AG04450 (cell line): ENCODE results near the gene ERBB2. TPM values are rescaled to one million over a fixed set of nuclear protein-coding genes. Genes with fewer than 3 reads are reported as not detected.

Experiments
- CTCF ChIA-PET: fragments of 300-600, 350-600 bp; formaldehyde crosslinking; extraction: SDS; loops from one replicate; lab custom pipeline; 2022; ENCODE audit warnings: antibody characterized with exemption, inconsistent platforms; lab: Charles Lee
- POLR2A ChIA-PET: fragments of 350-600 bp; formaldehyde crosslinking; extraction: SDS; loops from one replicate; lab custom pipeline; 2021; ENCODE audit warnings: antibody characterized with exemption, inconsistent platforms; lab: Yijun Ruan, JAX
- DNase-seq: peaks from one replicate; pipeline ENCODE4 v3.0.0-alpha.2; 2011; ENCODE audit warnings: low read depth, low spot score
- H3K27ac ChIP-seq: one replicate; pipeline ENCODE4 v1.5.1; 2012; ENCODE audit warnings: low read depth, low read length, control low read depth
- H3K27me3 ChIP-seq: one replicate; pipeline ENCODE4 v1.6.0; 2012; ENCODE audit warnings: low read length; ENCODE audit not compliant: control insufficient read depth, insufficient read depth
- H3K4me3 ChIP-seq: 2 replicates; pipeline ENCODE4 v1.5.1; 2011; ENCODE audit warnings: mild to moderate bottlenecking, low read depth, low read length, control low read depth
- H3K9me3 ChIP-seq: 2 replicates; pipeline ENCODE4 v1.5.1; 2012; ENCODE audit warnings: low read length; ENCODE audit not compliant: control insufficient read depth, insufficient read depth
- polyA plus RNA-seq: library from polyadenylated mRNA; depleted of rRNA; stranded (reverse); fragments of >200 nt; gene quantifications from 2 replicates; pipeline ENCODE4 v1.2.3, GENCODE V29; 2011
- TF ChIP-seq, protein P1 (sequence below): IDR thresholded peaks from 2 replicates; pipeline ENCODE4 v1.5.1; 2011; ENCODE audit warnings: low read depth, low read length, control low read depth, inconsistent platforms

ERBB2 gene
- polyA plus RNA-seq, 1 experiment: 21.2 TPM

DNA sequence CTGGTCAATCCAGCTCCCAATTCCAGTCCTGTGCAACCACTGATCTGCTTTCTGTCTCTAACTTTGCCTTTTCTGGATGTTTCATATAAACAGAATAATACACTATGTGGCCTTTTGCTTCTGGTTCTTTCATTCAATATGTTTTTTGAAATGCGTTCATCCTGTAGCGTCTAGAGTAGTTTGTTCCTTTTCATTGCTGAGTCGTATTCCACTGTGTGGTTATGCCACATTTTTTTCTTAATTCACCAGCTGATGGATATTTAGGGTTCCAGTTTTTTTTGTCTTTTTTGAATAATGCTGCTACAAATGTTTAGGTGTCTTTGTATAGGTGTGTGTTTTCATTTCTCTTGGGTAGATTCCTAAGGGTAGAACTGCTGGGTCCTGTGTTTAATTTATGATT is 32.7 kb downstream of the ERBB2 start:
- Histone ChIP-seq H3K27me3 (peaks cover 12% of the 10 kb centered on the region), H3K4me3 (no peak overlapping the region), H3K27ac (no peak overlapping the region), H3K9me3 (no peaks in the 10 kb centered on the region; the same call in 1 of the 2 replicates)
- POLR2A ChIA-PET: no interaction called here
- CTCF ChIA-PET: interaction anchor here (1.1 to 1.7 kb wide), 2 partner anchors 109 to 111 kb away, joined by 3 to 8 read pairs; no protein-coding TSS in a partner anchor
- TF ChIP-seq, protein P1, sequence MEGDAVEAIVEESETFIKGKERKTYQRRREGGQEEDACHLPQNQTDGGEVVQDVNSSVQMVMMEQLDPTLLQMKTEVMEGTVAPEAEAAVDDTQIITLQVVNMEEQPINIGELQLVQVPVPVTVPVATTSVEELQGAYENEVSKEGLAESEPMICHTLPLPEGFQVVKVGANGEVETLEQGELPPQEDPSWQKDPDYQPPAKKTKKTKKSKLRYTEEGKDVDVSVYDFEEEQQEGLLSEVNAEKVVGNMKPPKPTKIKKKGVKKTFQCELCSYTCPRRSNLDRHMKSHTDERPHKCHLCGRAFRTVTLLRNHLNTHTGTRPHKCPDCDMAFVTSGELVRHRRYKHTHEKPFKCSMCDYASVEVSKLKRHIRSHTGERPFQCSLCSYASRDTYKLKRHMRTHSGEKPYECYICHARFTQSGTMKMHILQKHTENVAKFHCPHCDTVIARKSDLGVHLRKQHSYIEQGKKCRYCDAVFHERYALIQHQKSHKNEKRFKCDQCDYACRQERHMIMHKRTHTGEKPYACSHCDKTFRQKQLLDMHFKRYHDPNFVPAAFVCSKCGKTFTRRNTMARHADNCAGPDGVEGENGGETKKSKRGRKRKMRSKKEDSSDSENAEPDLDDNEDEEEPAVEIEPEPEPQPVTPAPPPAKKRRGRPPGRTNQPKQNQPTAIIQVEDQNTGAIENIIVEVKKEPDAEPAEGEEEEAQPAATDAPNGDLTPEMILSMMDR: no peak
- DNase-seq: no peak

GRCh38 chr17:39735882-39736281 is 36.0 kb downstream of the ERBB2 start:
- Histone ChIP-seq H3K4me3 (no peak overlapping the region), H3K9me3 (no peaks in the 10 kb centered on the region; the same call in 1 of the 2 replicates), H3K27me3 (peaks cover 25% of the 10 kb centered on the region), H3K27ac (no peak overlapping the region)
- TF ChIP-seq, protein P1: no peak
- POLR2A ChIA-PET: no interaction called here
- CTCF ChIA-PET: interaction anchor here (1.0 to 1.3 kb wide), 2 partner anchors 114 to 222 kb away, joined by 3 to 4 read pairs; no protein-coding TSS in a partner anchor
- no peak for DNase-seq

DNA sequence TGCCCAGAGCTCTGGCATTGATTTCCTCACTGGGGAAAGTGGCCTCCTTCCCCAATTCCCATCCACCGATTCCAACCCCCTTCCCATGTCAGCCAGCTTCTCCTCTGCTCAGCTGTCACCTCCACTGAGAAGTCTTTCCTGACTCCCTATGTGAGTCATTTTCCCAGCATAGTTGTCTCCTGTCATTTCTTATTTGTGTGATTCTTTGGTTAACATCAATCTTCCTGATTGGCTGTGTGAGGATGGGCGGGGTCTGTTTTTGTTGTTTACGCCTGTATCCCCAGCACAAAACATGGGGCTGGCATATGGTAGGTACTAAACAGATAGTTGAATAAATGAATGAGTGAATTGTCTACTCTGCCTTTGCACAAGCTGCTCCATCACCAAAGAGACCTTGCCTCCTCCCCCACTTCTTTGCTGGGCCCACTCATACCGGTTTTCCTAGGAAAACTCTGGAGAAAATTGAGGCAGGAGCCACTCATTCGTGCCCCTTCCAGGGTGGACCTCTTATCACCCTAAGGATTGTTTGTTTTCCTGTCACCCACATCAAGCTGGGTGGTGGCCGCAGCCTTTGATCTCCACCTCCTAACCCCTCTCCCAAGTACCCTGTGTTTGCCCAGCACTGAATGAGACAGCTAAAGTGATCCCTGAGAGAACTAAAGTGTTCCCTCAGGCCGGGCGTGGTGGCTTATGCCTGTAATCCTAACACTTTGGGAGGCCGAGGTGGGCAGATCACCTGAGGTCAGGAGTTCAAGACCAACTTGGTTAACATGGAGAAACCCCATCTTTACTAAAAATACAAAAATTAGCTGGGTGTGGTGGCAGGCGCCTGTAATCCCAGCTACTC is 36.7 kb downstream of the ERBB2 start:
- CTCF ChIA-PET: interaction anchor here (1.0 to 1.3 kb wide), 2 partner anchors 115 to 222 kb away, joined by 3 to 4 read pairs; no protein-coding TSS in a partner anchor
- H3K27me3 ChIP-seq: peaks cover 25% of the 10 kb centered on the region
- POLR2A ChIA-PET: no interaction called here
- no peaks in the 10 kb centered on the region; the same call in 1 of the 2 replicates for H3K9me3 ChIP-seq
- H3K4me3 ChIP-seq: no peak overlapping the region
- DNase-seq: no peak
- TF ChIP-seq, protein P1: no peak
- H3K27ac ChIP-seq: no peak overlapping the region

DNA sequence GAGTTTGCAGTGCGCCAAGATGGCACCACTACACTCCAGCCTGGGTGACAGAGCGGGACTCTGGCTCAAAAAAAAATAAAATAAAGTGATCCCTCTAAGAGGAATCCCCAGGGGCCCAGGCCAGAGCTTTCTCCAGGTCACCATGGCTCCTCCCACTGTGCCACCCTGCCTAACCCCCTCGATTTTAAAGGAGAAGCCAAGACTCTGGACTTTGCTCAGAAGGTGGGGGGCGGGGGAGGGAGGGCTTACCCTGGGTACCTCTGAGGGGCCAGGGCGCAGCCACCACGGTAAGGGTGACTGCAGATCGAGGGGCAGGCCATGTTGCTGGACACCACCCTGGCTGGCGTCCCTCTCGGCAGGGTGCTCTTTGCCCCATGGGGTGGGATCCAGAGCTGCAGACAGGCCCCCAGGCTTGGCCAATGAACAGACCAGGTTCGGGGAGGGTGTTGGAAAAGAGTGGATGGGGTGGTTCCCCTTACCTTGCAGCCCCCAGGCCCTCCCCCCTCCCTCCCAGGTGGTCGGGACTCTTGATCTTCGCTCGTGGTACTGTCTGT is 37.4 kb downstream of the ERBB2 start:
- DNase-seq: no peak
- ChIA-PET POLR2A (no interaction called here), CTCF (interaction anchor here (1.3 kb wide), 1 partner anchor 115 kb away, joined by 3 read pairs; no protein-coding TSS in a partner anchor)
- TF ChIP-seq, protein P1: no peak
- no peaks in the 10 kb centered on the region; the same call in 1 of the 2 replicates for H3K9me3 ChIP-seq
- peaks cover 29% of the 10 kb centered on the region for H3K27me3 ChIP-seq
- H3K4me3 ChIP-seq: no peak overlapping the region
- H3K27ac ChIP-seq: no peak overlapping the region
